HepG2 (cell line): ENCODE results near the gene OSBPL3. TPM values are rescaled to one million over a fixed set of nuclear protein-coding genes. Genes with fewer than 3 reads are reported as not detected.

Experiments used
- HES4 ChIP-seq: sonication (generic); formaldehyde crosslinking; IDR thresholded peaks from 2 replicates; pipeline ENCODE4 v1.9.0; 2021; ENCODE audit warnings: mild to moderate bottlenecking, missing genetic modification reagents, borderline replicate concordance
- KIAA2018 ChIP-seq: sonication (generic); formaldehyde crosslinking; IDR thresholded peaks from 2 replicates; pipeline ENCODE4 v1.5.0; 2020; ENCODE audit warnings: mild to moderate bottlenecking, missing genetic modification reagents, borderline replicate concordance
- KLF9 ChIP-seq: IDR thresholded peaks from 2 replicates; pipeline ENCODE4 v1.6.1; 2016; ENCODE audit warnings: low read depth
- REL ChIP-seq: sonication (generic); formaldehyde crosslinking; conservative IDR thresholded peaks from 2 replicates; pipeline ENCODE4 v1.8.0; 2022; ENCODE audit warnings: mild to moderate bottlenecking, missing genetic modification reagents, moderate library complexity
- SIN3A ChIP-seq: IDR thresholded peaks from 2 replicates; pipeline ENCODE4 v1.6.1; 2011; ENCODE audit warnings: low read depth, mild to moderate bottlenecking, control low read depth, low read length, borderline replicate concordance
- TBL1XR1 ChIP-seq: fragments of 150-350 bp; IDR thresholded peaks from 2 replicates; pipeline ENCODE4 v1.6.1; 2014; ENCODE audit warnings: borderline replicate concordance, low read length; ENCODE audit not compliant: partially characterized antibody
- TCF12 ChIP-seq, 2 experiments: fragments of 450-650 bp in 1 of 2; sonication (generic) in 1 of 2; formaldehyde crosslinking in 1 of 2; IDR thresholded peaks; 2 replicates each; pipeline versions ENCODE4 v1.6.1 to v1.8.0; 2017 to 2022; ENCODE audit warnings: antibody characterized with exemption in 1 of 2, mild to moderate bottlenecking in 1 of 2, missing genetic modification reagents in 1 of 2, moderate library complexity in 1 of 2
- XRCC5 ChIP-seq: fragments of 200-400 bp; formaldehyde crosslinking; optimal IDR thresholded peaks from 2 replicates; pipeline ENCODE3; 2017; ENCODE audit warnings: mild to moderate bottlenecking, low read length
- YEATS2 ChIP-seq: sonication (generic); formaldehyde crosslinking; IDR thresholded peaks from 2 replicates; pipeline ENCODE4 v1.4.0; 2020; ENCODE audit warnings: missing genetic modification reagents, borderline replicate concordance
- ZBED4 ChIP-seq: sonication (generic); formaldehyde crosslinking; IDR thresholded peaks from 2 replicates; pipeline ENCODE4 v1.4.0; 2020; ENCODE audit warnings: missing genetic modification reagents, borderline replicate concordance
- ZBTB7B ChIP-seq: sonication (generic); formaldehyde crosslinking; IDR thresholded peaks from 2 replicates; pipeline ENCODE4 v1.4.0; 2020; ENCODE audit warnings: missing genetic modification reagents
- ZNF264 ChIP-seq: sonication (generic); formaldehyde crosslinking; IDR thresholded peaks from 2 replicates; pipeline ENCODE4 v1.4.0; 2020; ENCODE audit warnings: missing genetic modification reagents
- polyA plus RNA-seq, 8 experiments: library from polyadenylated mRNA; depleted of rRNA in 3 of 8; stranded (reverse) in 7 of 8; unstranded in 1 of 8; fragments of >200 nt; fragmentation: Illumina TruSeq in 4 of 8; extraction: Trizol in 4 of 8; gene quantifications; 2 replicates each; pipeline versions ENCODE4 v1.2.1 to v1.2.3, GENCODE V29; 2011 to 2016; ENCODE audit warnings: low read depth in 4 of 8, missing spikeins in 1 of 8, mixed read lengths in 1 of 8; ENCODE audit not compliant: insufficient read depth in 1 of 8
- total RNA-seq, 5 experiments: library from RNA; depleted of rRNA; stranded (reverse); fragments of >200 nt; fragmentation: Illumina TruSeq; extraction: Trizol; gene quantifications; 2 replicates each; pipeline ENCODE4 v1.2.3, GENCODE V29; 2016; ENCODE audit warnings: low read depth in 1 of 5
- TF ChIP-seq, protein P1 (sequence below): sonication (generic); formaldehyde crosslinking; IDR thresholded peaks from 2 replicates; pipeline ENCODE4 v1.5.0; 2020; ENCODE audit warnings: mild to moderate bottlenecking, missing genetic modification reagents, moderate library complexity

Gene OSBPL3
- total and polyA plus RNA-seq, 2 of the 13 experiments (the other 11 are each of a cell fraction or from before 2014, with no cell fraction given), result 8.8 to 28.9 TPM

- TF ChIP-seq, protein P1, sequence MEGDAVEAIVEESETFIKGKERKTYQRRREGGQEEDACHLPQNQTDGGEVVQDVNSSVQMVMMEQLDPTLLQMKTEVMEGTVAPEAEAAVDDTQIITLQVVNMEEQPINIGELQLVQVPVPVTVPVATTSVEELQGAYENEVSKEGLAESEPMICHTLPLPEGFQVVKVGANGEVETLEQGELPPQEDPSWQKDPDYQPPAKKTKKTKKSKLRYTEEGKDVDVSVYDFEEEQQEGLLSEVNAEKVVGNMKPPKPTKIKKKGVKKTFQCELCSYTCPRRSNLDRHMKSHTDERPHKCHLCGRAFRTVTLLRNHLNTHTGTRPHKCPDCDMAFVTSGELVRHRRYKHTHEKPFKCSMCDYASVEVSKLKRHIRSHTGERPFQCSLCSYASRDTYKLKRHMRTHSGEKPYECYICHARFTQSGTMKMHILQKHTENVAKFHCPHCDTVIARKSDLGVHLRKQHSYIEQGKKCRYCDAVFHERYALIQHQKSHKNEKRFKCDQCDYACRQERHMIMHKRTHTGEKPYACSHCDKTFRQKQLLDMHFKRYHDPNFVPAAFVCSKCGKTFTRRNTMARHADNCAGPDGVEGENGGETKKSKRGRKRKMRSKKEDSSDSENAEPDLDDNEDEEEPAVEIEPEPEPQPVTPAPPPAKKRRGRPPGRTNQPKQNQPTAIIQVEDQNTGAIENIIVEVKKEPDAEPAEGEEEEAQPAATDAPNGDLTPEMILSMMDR (CRISPR knock-in tag), result peak; percentile 77
- no peak for TF ChIP-seq HES4 (CRISPR knock-in tag)
- no peak for TF ChIP-seq REL (CRISPR knock-in tag)
- no peak for TF ChIP-seq TCF12 (IDR thresholded peaks at IDR 0.05)
- TF ChIP-seq TCF12 (CRISPR knock-in tag; IDR thresholded peaks at IDR 0.05), result 0 out of 2 replicates have a peak, but pooled peaks have one; percentile 47
- TF ChIP-seq XRCC5, result peak; percentile 31
- TF ChIP-seq KIAA2018 (CRISPR knock-in tag), result no peak
- no peak for TF ChIP-seq KLF9
- TF ChIP-seq ZBTB7B (CRISPR knock-in tag), result no peak
- no peak for TF ChIP-seq ZNF264 (CRISPR knock-in tag)
- TF ChIP-seq TBL1XR1, result no peak
- no peak for TF ChIP-seq YEATS2 (CRISPR knock-in tag)
- no peak for TF ChIP-seq SIN3A
- no peak; the same call in 1 of the 2 replicates for TF ChIP-seq ZBED4 (CRISPR knock-in tag)
Observed at GRCh38 chr7:24979470-24979862, 512 bp downstream of the OSBPL3 start (continued).
